Neural crest cell (in vitro differentiated cells): ENCODE data around the gene WHRN. TPM values are rescaled to one million over a fixed set of nuclear protein-coding genes. Genes with fewer than 3 reads are reported as not detected.

Experiments used
- DNase-seq: peaks from one replicate; pipeline ENCODE4 v3.0.0; 2021; ENCODE audit warnings: low read depth, mixed read lengths, low spot score
- H3K27ac Mint-ChIP-seq: one replicate; pipeline ENCODE4 v1.8.0; 2021; ENCODE audit warnings: mild to moderate bottlenecking, mixed read lengths; ENCODE audit not compliant: unreplicated experiment
- H3K27me3 Mint-ChIP-seq: 2 replicates; pipeline ENCODE4 v1.8.0; 2021; ENCODE audit warnings: low read depth, mild to moderate bottlenecking, mixed read lengths
- H3K36me3 Mint-ChIP-seq: 2 replicates; pipeline ENCODE4 v1.8.0; 2021; ENCODE audit warnings: low read depth, mild to moderate bottlenecking, mixed read lengths
- H3K4me1 Mint-ChIP-seq: 2 replicates; pipeline ENCODE4 v1.8.0; 2021; ENCODE audit warnings: mixed read lengths
- H3K4me3 Mint-ChIP-seq: one replicate; pipeline ENCODE4 v1.8.0; 2021; ENCODE audit warnings: mild to moderate bottlenecking, mixed read lengths
- H3K9me3 Mint-ChIP-seq: 2 replicates; pipeline ENCODE4 v1.8.0; 2021; ENCODE audit warnings: mixed read lengths
- total RNA-seq: library from RNA; stranded (reverse); gene quantifications from 2 replicates; pipeline ENCODE4 v1.2.1, GENCODE V29; 2021
- TF ChIP-seq, protein P1 (sequence below): fragments of 200-600 bp; sonication (generic); conservative IDR thresholded peaks from 2 replicates; pipeline ENCODE4 v1.5.0; 2021; ENCODE audit warnings: antibody characterized with exemption, mild to moderate bottlenecking

The WHRN gene
- total RNA-seq, 1 donor from 2014 or later, result 8.9 TPM

DNA sequence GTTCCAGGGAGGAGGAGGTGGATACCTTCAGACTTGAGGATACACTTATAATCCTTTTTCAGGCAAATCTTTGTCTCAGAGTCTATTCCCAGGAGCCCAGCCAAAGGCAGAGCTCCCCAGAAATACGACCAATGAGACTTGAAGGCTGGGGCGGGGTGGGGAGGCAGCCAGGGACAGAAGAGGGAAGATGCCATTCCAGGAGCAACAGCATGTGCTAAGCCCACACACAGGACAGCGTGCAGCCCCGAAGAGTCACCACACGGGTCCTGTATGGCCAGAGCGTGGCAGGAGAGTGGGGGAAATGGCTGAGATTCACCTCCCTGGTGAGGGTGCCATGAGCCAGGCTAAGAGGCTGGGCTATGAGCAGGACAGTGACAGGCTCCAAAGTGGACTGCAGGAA is 35.2 kb downstream of the WHRN start:
- Mint-ChIP-seq H3K4me1 (no peaks in the 10 kb centered on the region), H3K9me3 (peaks cover 2% of the 10 kb centered on the region), H3K27ac (peak overlapping the region; percentile 23)

DNA sequence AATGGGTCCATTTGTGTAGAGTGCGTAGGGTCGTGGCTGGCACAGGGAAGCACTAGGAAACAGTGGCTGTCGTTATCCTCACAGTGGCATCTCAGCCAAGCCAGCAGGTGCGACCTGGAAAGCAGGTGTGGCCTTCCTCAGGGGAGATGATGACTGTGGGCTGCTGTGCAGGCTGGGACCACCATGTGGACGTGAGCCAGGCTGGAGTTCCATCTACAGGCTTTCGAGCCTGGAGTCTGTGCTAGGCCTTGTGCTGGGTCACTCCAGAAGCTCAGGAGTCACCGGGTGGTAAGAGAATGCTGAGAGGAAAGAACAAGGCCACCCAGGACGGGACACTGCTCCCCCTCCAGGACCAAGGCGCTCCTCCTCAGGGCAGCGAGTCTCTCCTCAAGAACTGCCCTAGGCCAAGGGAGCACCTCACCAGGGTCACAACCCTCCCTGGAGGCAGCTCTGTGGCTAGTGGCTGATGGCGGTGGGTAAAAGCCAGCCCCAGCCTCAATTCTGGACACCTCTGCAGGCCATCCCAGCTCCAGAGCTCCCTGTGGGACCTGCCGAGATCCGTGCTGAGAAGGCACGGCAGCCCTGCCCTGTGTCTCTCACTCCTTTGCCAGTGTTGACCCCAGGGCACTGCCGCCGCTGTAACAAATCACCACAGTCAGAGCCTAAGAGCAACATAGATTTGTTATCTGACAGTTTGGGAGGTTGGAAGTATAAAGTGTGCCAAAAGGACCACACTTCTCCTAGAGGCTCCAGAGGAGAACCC is 36.0 kb downstream of the WHRN start:
- H3K27ac Mint-ChIP-seq, result no peak overlapping the region
- TF ChIP-seq, protein P1, sequence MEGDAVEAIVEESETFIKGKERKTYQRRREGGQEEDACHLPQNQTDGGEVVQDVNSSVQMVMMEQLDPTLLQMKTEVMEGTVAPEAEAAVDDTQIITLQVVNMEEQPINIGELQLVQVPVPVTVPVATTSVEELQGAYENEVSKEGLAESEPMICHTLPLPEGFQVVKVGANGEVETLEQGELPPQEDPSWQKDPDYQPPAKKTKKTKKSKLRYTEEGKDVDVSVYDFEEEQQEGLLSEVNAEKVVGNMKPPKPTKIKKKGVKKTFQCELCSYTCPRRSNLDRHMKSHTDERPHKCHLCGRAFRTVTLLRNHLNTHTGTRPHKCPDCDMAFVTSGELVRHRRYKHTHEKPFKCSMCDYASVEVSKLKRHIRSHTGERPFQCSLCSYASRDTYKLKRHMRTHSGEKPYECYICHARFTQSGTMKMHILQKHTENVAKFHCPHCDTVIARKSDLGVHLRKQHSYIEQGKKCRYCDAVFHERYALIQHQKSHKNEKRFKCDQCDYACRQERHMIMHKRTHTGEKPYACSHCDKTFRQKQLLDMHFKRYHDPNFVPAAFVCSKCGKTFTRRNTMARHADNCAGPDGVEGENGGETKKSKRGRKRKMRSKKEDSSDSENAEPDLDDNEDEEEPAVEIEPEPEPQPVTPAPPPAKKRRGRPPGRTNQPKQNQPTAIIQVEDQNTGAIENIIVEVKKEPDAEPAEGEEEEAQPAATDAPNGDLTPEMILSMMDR, result no peak
- no peaks in the 10 kb centered on the region for H3K36me3 Mint-ChIP-seq
- no peak for DNase-seq
- H3K4me3 Mint-ChIP-seq, result no peak overlapping the region
- no peaks in the 10 kb centered on the region for H3K4me1 Mint-ChIP-seq
- no peaks in the 10 kb centered on the region for H3K27me3 Mint-ChIP-seq
- H3K9me3 Mint-ChIP-seq, result peaks cover 2% of the 10 kb centered on the region

More for the DNA sequence above, 35.2 kb downstream of the WHRN start:
- TF ChIP-seq, protein P1, result no peak
- Mint-ChIP-seq H3K4me3 (no peak overlapping the region), H3K27me3 (no peaks in the 10 kb centered on the region), H3K36me3 (no peaks in the 10 kb centered on the region)
- DNase-seq, result no peak

DNA sequence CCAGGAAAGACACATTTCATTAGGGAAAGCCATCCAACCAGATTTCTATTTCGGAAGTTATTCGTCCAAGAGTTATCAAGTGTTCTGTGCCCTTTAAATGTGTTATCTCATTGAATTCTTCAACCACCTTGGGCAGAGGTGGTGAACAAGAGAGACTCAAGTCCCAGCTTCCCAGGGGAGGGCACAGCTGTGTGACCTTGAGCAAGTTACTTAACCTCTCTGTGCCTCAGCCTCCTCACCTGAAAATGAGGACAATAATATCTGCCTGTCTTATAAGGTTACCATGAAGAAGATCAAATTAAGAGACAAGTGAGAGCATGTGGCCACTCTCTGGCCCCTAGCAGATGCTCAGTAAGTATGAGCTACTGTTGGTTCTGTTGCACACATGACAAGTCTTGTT is 37.4 kb downstream of the WHRN start:
- H3K36me3 Mint-ChIP-seq, result no peaks in the 10 kb centered on the region
- TF ChIP-seq, protein P1, result no peak
- H3K4me3 Mint-ChIP-seq, result no peak overlapping the region
- no peaks in the 10 kb centered on the region for H3K27me3 Mint-ChIP-seq
- H3K27ac Mint-ChIP-seq, result peak overlapping the region; percentile 60
- no peaks in the 10 kb centered on the region for H3K4me1 Mint-ChIP-seq
- H3K9me3 Mint-ChIP-seq, result peaks cover 2% of the 10 kb centered on the region
- DNase-seq, result no peak

DNA sequence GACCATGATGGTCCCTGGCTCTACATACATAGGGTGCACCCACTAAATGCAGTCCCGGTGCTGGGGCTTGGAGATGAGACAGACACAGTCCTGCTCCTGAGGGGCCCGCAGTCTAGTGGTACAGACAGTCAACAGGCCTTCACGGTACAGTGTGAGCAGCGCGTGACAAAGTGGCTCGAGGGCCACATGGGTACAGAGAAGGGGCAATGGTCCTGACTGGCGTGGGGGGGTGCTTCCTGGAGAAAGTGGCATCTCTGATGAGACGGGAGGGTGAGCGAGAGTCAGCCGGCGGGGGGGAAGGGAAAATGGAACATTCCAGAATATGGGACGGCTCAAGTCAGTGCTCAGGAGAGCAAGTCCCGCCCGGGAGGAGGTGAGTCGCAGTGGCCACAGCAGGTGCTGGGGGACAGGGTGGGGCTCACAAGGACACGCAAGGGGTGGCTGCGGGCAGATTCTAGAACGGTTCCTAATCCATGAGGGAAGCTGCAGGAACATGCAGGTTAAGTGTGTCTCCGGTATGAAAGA is 38.0 kb downstream of the WHRN start:
- Mint-ChIP-seq H3K4me1 (no peaks in the 10 kb centered on the region), H3K9me3 (peaks cover 2% of the 10 kb centered on the region), H3K27ac (peak overlapping the region; percentile 60), H3K4me3 (no peak overlapping the region), H3K36me3 (no peaks in the 10 kb centered on the region), H3K27me3 (no peaks in the 10 kb centered on the region)
- no peak for DNase-seq
- TF ChIP-seq, protein P1, result no peak

DNA sequence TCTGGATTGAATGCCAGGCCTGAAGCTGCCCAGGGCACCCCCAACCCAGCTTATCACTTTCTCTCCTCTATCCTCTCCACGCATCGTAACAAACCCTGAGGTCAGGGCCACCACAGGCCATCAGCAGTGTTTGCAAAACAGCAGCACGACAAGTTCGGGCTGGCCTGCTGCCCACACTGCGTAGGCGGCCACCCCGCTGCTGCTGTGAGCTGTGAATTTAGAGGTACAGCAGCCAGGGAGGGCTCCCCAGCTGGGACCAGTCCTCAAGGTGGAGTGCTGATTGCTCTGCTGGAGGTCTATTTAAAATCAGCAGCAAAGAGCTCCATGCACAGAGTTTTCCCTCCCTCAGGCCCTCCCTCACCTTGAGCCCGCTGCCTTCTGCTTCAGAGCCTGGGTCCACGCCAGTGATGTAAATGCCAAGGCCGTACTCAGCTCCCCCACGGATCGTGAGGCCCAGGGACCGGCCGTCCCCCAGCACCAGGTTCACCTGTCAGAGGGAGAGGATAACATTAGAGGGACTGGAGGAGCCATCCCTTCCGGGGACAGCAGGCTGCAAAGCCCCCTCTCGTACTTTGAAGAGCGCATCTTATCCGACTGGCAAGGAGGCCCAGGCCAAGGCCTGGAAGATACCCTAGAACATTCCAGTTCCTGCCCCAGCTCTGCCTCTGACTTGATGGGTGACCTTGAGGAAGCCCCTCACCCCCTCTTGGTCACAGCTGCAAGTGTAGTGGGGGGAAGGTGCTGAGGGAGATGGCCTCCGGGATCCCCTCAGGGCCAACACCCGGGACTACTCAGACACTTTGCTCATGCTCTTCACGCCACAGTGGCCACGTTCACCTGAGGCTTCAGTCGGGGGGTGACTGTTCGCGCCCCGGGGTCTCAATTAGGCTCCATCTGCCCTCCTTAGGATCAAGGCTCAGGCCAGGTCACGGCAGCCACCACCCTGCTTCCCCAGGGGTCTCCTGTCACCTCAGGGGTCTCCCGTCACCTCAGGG is 39.1 kb downstream of the WHRN start:
- Mint-ChIP-seq H3K9me3 (peaks cover 2% of the 10 kb centered on the region), H3K4me1 (peaks cover 5% of the 10 kb centered on the region), H3K27me3 (no peaks in the 10 kb centered on the region), H3K27ac (no peak overlapping the region), H3K4me3 (no peak overlapping the region), H3K36me3 (no peaks in the 10 kb centered on the region)
- no peak for DNase-seq
- TF ChIP-seq, protein P1, result no peak
